Neural crest cell (in vitro differentiated cells): ENCODE measurements around the gene SEMA3G. TPM values are rescaled to one million over a fixed set of nuclear protein-coding genes. Genes with fewer than 3 reads are reported as not detected.

Experiments used
- DNase-seq: peaks from one replicate; pipeline ENCODE4 v3.0.0; 2021; ENCODE audit warnings: low read depth, mixed read lengths, low spot score
- H3K27ac Mint-ChIP-seq: one replicate; pipeline ENCODE4 v1.8.0; 2021; ENCODE audit warnings: mild to moderate bottlenecking, mixed read lengths; ENCODE audit not compliant: unreplicated experiment
- H3K27me3 Mint-ChIP-seq: 2 replicates; pipeline ENCODE4 v1.8.0; 2021; ENCODE audit warnings: low read depth, mild to moderate bottlenecking, mixed read lengths
- H3K36me3 Mint-ChIP-seq: 2 replicates; pipeline ENCODE4 v1.8.0; 2021; ENCODE audit warnings: low read depth, mild to moderate bottlenecking, mixed read lengths
- H3K4me1 Mint-ChIP-seq: 2 replicates; pipeline ENCODE4 v1.8.0; 2021; ENCODE audit warnings: mixed read lengths
- H3K4me3 Mint-ChIP-seq: one replicate; pipeline ENCODE4 v1.8.0; 2021; ENCODE audit warnings: mild to moderate bottlenecking, mixed read lengths
- H3K9me3 Mint-ChIP-seq: 2 replicates; pipeline ENCODE4 v1.8.0; 2021; ENCODE audit warnings: mixed read lengths
- CTCF ChIP-seq: fragments of 200-600 bp; sonication (generic); conservative IDR thresholded peaks from 2 replicates; pipeline ENCODE4 v1.5.0; 2021; ENCODE audit warnings: antibody characterized with exemption, mild to moderate bottlenecking
- total RNA-seq: library from RNA; stranded (reverse); gene quantifications from 2 replicates; pipeline ENCODE4 v1.2.1, GENCODE V29; 2021

Gene SEMA3G
- total RNA-seq, 1 donor from 2014 or later, result 5.2 TPM

GRCh38 chr3:52398670-52399081 is 46.2 kb downstream of the SEMA3G start:
- H3K27ac Mint-ChIP-seq, result no peak overlapping the region

GRCh38 chr3:52397676-52398399 is 47.1 kb downstream of the SEMA3G start:
- Mint-ChIP-seq H3K4me1 (no peaks in the 10 kb centered on the region), H3K4me3 (no peak overlapping the region), H3K27ac (no peak overlapping the region), H3K36me3 (peaks cover 3% of the 10 kb centered on the region), H3K27me3 (no peaks in the 10 kb centered on the region), H3K9me3 (no peaks in the 10 kb centered on the region)
- TF ChIP-seq CTCF, result no peak
- DNase-seq, result no peak

More at GRCh38 chr3:52398670-52399081, 46.2 kb downstream of the SEMA3G start:
- TF ChIP-seq CTCF, result no peak
- no peak overlapping the region for H3K4me3 Mint-ChIP-seq
- H3K27me3 Mint-ChIP-seq, result no peaks in the 10 kb centered on the region
- no peak for DNase-seq
- no peaks in the 10 kb centered on the region for H3K4me1 Mint-ChIP-seq
- H3K36me3 Mint-ChIP-seq, result peaks cover 3% of the 10 kb centered on the region
- H3K9me3 Mint-ChIP-seq, result no peaks in the 10 kb centered on the region

- Mint-ChIP-seq H3K4me1 (no peaks in the 10 kb centered on the region), H3K4me3 (no peak overlapping the region), H3K36me3 (peaks cover 3% of the 10 kb centered on the region), H3K9me3 (no peaks in the 10 kb centered on the region), H3K27ac (no peak overlapping the region), H3K27me3 (no peaks in the 10 kb centered on the region)
- DNase-seq, result no peak
- TF ChIP-seq CTCF, result no peak
These were observed 47.9 kb downstream of the SEMA3G start for GRCh38 chr3:52396907-52397591.

- Mint-ChIP-seq H3K36me3 (peaks cover 3% of the 10 kb centered on the region), H3K9me3 (no peaks in the 10 kb centered on the region), H3K27ac (no peak overlapping the region), H3K27me3 (no peaks in the 10 kb centered on the region), H3K4me3 (no peak overlapping the region), H3K4me1 (no peaks in the 10 kb centered on the region)
- no peak for TF ChIP-seq CTCF
- DNase-seq, result no peak
These were observed 48.6 kb downstream of the SEMA3G start for GRCh38 chr3:52396011-52396906.

- Mint-ChIP-seq H3K9me3 (no peaks in the 10 kb centered on the region), H3K27ac (no peak overlapping the region), H3K4me3 (no peak overlapping the region), H3K36me3 (no peaks in the 10 kb centered on the region), H3K27me3 (no peaks in the 10 kb centered on the region), H3K4me1 (no peaks in the 10 kb centered on the region)
- no peak for DNase-seq
- no peak for TF ChIP-seq CTCF
These were observed 49.4 kb downstream of the SEMA3G start for GRCh38 chr3:52395503-52395865.
